NCI-H2196 treated with DMSO at 0.1 percent for 48 hours (cell line): ENCODE data around the gene TMEM272.

ENCODE experiments used
- DNase-seq: peaks from one replicate; lab custom pipeline; 2025; ENCODE audit not compliant: unreplicated experiment; lab: John Stamatoyannopoulos, UW

The TMEM272 gene

DNA sequence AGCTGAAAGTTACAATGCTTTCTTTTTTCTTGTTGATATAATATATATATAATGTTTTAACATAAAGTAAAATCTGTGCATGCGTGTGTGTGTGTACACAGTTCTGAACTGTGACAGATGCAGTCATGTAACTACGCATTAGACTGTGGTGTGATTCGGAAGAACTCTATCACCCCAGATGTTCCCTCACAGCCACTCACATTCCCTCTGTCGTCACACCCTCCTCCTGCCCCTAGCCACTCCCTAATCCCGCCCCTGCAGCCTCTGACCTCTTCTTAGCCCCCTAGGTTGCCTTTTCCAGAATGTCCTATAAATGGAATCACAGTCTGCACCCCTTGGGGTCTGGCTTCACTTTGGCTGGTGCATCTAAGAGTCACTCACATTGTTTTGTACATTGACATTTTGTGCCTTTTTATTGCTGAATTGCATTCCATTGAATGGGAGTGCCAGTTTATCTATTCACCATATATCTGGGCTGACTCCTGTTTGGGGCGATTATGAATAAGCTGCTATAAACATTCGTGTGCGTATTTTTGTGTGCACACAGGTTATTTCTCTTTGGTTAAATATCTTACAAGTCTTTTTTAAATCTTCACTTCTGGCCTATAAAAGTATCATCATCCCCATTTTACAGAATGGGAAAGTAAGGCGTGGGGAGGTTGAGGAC, 61.4 kb downstream of the TMEM272 start:
- no peak for DNase-seq

- no peak for DNase-seq
Measured at GRCh38 chr13:51782026-51782710, 62.8 kb downstream of the TMEM272 start.

DNA sequence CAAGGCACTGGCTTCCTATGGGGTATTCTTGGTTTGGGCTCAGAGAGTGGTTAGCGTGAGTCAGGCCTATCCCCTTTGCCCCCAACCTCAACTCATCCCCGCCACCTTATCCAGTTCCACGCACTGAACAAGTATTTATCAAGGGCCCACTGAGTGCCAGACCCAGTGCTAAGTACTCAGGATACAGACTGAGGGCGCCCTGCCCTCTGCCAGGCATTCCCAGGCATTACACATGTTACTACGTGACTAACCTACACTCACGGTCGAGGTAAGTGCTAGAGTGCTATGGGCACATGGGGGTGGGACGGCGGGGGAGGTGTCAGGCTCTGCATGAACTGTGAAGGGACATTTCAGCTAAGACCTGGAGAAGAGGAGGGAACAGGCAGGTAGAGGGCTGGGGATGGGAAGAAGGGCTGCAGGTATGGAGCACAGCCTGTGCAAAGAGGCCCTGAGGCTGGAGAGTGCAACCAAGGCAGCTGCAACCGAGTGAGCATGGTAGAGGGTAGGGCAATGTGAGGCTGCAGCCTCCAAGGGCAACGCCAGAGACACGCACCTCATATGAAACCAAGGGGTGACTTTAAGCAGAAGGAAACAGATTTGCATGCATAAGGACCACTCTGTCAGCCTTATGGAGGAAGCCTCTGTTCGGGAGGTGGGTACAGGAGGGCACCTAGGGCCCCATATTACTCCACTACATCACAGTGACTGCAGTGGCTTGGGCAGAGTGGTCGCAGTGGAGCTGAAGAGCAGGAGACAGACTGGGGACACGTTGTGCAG, 63.5 kb downstream of the TMEM272 start:
- no peak for DNase-seq

GRCh38 chr13:51780099-51780498, 64.9 kb downstream of the TMEM272 start:
- no peak for DNase-seq

DNA sequence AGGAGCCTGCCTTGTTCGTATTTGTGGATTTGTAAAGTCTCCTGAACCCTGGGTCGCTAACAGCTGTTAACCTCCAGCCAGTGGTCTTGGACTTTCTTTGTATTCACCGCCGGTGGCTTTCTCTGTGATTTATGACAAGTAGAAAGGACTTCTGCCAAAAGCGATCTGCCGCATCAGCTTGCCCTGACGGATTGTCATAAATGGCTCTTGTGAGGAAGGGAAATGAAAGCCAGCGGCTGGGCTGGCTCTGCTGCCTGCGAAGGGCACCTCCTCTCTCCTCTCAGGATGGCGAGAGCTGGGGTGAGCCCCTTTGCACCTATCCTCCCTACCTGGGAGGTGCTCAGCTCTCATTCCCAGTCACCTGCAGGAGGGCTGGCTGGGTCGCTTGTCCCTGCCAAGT, 66.6 kb downstream of the TMEM272 start:
- DNase-seq = no peak

DNA sequence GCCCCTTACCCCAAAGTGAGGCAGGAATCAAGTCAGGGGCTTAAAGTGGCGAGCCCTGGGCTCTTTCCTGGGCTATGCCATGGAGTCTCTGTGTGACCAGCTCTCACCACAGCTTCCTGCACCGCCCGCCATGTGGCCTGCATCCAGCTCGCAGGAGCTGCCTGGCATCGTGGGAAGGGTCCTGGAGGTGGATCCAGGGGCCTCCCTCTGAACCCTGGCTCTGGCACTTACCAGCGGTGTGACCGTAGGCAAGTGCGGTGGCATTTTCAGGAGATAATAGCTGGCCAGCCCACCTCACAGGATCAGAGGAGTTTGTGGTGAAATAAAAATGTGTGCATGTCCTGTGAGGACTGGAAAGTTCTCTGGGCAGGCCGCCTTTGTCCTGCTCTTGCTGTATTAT, 67.1 kb downstream of the TMEM272 start:
- DNase-seq = no peak

DNA sequence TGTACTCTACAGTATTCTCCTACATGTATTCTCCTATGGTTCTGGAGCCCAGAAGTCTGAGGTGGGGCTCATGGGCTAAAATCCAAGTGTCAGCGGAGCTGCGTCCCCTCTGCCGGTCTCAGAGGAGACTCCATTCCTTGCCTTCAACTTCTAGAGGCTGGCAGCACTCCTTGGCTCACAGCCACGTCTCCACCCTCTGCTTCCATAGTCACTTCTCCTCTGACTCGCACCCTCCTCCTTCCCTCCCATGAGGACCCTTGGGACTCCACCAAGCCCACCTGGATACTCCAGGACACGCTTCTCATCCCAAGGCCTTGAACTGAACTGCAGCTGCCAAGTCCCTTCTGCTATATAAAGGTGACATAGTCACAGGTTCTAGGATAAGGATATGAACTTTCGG, 68.8 kb downstream of the TMEM272 start:
- no peak for DNase-seq

GRCh38 chr13:51773515-51773914, 71.5 kb downstream of the TMEM272 start:
- DNase-seq = no peak

GRCh38 chr13:51772781-51773180, 72.2 kb downstream of the TMEM272 start:
- DNase-seq = no peak

- DNase-seq = no peak
Measured at GRCh38 chr13:51772105-51772455, 72.9 kb downstream of the TMEM272 start.

- DNase-seq = no peak
Measured at GRCh38 chr13:51771418-51772104, 73.4 kb downstream of the TMEM272 start.

DNA sequence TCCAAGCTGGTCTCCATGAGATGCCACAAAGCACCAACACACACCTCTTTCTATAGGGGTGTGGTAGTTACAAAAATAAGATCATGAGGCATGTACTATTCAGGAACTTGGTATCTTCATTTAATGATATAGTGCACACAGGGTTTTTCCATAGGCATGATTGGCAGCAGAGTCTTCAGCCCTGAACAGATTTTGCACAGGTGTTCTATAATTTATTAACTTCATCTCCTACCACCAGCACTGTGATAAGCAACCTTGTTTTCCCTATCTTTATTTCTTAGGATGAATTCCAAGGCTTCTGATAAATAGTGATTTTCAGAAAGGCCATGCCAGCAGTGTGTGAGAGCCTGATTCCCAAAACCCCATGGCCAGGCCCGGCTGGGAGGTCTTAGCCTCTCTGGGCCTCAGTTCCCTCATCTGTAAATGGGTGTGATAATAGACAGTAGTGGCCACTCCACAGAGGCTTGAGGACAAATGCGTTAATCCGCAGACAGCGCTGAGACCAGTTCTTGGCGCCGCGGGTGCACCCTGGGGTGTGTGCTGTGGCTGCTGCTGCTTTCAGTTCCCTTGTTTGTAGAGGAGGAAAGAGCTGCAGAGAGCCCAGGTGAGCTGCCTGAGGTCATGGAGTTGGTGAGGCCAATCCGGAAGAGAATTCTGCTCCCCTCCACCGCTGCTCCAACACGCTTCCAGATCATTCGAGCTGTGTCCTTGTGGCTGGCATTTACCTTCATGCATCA, 74.1 kb downstream of the TMEM272 start:
- no peak for DNase-seq

DNA sequence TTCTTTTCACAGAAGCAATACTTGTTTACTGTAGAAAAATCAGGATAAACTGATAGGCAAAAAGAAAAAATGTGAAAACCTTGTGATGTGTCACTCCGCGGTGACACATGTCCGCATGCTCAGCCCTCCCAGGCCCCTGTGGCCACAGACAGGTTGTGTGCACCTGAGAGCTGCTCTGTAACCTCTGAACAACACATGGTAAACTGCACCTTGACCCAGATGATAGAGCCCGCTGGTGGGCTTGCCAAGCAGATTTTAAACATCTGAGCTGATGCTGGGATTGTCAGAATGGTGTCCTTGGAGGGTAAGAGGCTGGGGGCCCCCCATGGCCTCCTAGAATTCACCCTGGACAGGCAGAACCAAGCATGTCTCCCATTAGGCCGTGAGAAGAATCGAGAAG, 74.8 kb downstream of the TMEM272 start:
- DNase-seq = no peak

GRCh38 chr13:51769455-51770127, 75.4 kb downstream of the TMEM272 start:
- DNase-seq = no peak

DNA sequence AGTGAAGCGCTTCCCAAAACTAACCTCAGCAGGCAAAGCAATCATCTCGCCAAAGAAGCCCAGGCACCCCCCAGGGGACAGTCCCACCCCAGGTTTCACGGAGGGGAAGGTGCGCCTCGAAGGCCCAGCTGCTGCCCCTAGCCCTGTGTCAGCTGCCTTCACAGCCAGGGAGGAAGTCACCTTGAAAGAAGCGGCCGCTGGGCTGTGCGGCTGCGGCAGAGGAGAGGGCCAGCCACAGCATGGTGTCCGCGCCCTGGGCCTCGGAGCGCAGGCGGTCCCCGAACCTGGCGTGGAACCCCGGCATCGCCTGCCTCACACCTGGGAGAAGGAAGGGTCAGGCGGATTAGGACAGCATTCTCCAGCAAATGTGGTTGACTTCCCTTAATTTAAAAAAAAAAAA, 76.0 kb downstream of the TMEM272 start:
- no peak for DNase-seq

DNA sequence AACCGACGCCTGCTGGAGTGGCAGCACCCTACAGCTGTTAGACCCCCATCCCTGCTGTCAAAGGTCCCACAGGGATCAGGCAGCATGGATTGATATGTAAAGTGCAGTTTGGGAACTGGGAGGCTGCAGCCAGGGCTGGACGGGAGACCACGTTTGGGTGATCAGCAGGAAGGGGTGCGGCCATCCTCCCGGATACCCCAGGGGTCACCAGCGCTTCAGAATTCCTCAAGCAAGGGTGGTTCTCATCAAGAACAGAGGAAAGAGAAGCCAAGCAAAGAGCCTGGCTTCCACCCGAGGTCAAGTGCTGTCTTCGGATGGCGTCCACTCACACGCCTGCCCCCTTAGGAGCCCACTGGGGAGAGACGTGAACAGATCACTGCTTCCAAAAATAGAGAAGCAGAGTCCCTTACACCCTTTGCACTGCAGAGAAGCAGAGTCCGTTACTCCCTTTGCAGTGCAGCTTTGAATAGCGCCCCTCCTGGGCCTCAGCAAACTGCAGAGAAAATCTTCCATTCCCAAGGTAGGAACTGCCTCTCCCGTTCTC, 76.5 kb downstream of the TMEM272 start:
- no peak for DNase-seq

- DNase-seq = no peak
Measured at GRCh38 chr13:51767100-51767499, 77.9 kb downstream of the TMEM272 start.

DNA sequence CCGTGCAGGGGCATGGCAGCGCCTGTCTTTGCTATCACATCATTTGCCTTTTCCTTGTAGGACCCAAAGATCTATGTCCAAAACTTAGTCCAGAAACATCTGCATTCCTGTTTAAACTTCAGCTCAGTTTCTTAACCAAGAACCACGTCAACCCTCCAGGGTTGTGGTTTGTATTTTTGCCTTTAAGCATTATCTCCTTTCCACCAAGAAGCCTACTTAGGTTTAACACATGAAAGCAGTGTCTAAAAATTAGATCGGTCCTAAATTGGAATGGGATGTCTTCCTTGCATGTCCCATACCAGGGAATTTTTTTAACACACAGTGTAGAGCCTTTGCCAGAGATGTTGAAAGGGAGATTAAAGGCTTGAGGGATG, 79.8 kb downstream of the TMEM272 start:
- DNase-seq = no peak

DNA sequence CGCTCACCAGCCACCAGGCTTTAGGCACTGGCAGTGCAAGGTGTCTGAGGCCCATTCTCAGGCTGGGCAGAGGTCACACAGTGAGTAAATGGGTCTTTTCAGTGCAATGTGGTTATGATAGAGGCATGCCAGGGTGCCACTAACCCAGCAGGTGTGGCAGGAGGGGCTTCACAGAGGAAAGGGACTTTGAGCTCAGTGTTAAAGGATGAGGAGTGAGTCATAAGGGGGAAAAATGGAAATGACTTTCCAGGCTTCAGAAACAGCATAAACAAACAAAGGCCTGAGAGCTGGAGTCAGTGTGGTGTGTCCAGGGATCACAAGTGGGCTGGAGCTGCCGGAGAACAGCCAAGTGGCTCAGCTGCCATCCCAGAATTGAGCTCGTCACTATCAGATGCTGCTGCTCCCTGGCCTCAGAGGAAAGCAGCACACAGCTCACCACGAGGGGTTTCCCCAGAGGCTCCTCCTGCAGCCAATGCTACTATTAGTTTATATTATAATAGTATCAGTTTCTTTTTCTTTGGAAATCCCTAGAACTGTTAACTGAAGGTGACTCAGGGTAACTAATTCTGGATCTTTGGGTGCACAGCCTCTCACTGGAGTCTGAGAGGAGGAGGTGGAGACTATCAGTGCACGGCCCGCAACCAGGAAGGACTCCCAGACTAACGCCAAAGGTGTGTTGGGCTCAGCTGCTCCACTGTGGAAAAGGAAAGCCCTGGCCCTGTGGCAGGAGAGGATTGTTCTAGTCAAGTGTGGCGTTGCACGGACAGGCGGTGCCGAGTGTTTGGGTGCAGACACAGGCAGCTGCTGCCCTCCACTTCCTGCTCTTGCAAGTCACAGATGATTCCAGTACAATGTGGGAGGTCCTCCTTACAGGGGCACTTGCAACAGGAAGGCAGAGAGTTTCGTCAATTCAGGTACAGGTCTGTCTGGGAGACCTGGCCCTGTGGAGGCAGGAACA, 80.5 kb downstream of the TMEM272 start:
- DNase-seq = peak; percentile 35
